ENCODE results near the gene TUBB8B. TPM values are rescaled to one million over a fixed set of nuclear protein-coding genes. Genes with fewer than 3 reads are reported as not detected.
"Not testable (repeated sequence)": the region's sequence is repeated elsewhere in the genome, so short reads cannot be mapped to it uniquely, and the experiment has no call there.

The TUBB8B gene
- total RNA-seq, 2 experiments from 2014 or later = not detected

DNA sequence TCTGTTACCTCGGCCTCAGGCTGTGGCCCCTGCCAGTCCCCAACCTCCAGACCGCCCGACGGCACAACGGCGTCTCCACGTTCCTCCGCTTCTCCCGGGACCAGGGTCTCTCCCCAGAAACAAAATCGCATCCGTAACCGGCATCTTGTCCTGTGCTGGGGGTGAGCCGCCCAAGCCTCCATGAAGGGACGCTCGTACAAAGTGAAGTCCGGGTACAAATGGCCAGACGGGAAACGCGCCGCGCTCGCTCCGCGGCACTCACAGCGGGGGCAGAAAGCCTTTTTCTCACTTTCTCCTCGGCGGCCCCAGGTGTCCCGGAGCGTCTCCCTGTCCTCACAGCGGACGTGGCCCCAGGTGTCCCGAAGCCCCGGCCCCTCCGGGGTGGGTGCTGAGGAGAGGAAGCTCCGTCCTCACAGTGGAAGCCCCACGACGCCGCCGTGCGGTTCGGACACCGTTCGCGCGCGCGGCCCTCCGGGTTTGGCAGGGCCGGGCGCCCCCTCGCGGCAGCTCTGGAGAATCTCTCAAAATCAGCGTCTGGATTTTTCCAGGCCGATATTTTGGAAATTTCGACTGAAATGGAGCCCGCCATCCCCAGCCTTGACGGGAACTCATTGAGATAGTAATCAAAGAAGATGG, 26.2 kb upstream of the TUBB8B start:
- H3K4me3 Mint-ChIP-seq; H3K4me1 Mint-ChIP-seq; H3K27me3 Mint-ChIP-seq; H3K27ac Mint-ChIP-seq; CTCF ChIA-PET; POLR2A ChIA-PET; DNase-seq; H3K9me3 Mint-ChIP-seq; H3K36me3 Mint-ChIP-seq (ENCODE audit: low read depth): not testable (repeated sequence)

DNA sequence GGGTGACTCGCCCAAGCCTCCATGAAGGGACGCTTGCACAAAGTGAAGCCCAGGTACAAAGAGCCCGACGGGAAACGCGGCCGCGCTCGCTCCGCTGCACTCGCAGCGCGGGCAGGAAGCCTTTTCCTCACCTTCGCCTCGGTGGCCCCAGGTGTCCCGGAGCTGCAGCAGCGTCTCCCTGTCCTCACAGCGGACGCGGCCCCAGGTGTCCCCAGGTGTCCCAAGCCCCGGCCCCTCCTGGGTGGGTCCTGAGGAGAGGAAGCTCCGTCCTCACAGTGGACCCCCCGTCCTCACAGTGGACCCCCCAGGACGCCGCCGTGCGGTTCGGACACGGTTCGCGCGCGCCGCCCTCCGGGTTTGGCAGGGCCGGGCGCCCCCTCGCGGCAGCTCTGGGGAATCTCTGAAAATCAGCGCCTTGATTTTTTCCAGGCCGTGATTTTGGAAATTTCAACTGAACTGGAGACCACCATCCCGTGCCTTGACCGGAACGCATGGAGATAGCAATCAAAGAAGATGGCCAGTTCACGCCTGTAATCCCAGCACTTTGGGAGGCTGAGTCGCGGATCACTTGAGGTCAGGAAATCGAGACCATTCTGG, 23.9 kb upstream of the TUBB8B start:
- H3K9me3 Mint-ChIP-seq; CTCF ChIA-PET; H3K4me1 Mint-ChIP-seq; H3K36me3 Mint-ChIP-seq (ENCODE audit: low read depth); H3K4me3 Mint-ChIP-seq; H3K27me3 Mint-ChIP-seq; H3K27ac Mint-ChIP-seq; DNase-seq; POLR2A ChIA-PET: not testable (repeated sequence)

DNA sequence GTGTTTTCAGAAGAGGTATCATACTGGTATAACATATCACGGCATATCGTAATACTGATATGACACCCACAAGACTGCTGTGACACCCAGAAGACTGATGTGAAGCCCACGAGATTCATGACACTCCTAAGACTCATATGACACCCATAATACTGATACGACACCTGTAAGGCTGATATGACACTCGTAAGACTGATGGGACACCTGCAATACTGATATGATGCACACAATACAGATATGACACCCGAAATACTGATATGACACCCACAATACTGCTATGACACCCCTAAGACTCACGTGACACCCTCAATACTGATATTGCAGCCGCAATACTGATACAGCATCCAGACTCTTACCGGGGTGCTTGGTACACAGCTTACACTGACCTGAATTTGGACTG, 18.3 kb upstream of the TUBB8B start:
- H3K9me3 Mint-ChIP-seq; CTCF ChIA-PET; H3K27me3 Mint-ChIP-seq; H3K4me1 Mint-ChIP-seq; H3K4me3 Mint-ChIP-seq; H3K36me3 Mint-ChIP-seq (ENCODE audit: low read depth); DNase-seq; POLR2A ChIA-PET; H3K27ac Mint-ChIP-seq: not testable (repeated sequence)

DNA sequence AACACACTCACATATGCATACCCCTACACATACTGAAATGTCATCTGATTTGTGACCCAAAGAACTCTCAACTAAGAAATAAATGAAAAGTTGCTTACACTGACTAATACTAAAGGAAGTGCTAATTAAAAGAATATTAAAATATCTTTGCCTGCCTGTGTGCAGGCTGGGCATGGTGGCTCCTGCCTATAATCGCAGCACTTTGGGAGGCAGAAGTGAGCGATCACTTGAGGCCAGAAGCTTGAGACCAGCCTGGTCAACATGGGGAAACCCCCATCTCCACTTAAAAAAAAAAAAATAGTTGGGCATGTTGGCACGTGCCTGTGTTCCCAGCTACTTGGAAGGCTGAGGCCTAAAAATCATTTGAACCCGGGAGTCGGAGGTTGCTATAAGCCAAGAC, 14.9 kb upstream of the TUBB8B start:
- DNase-seq; CTCF ChIA-PET; H3K9me3 Mint-ChIP-seq; H3K27ac Mint-ChIP-seq; H3K4me1 Mint-ChIP-seq; POLR2A ChIA-PET; H3K4me3 Mint-ChIP-seq; H3K36me3 Mint-ChIP-seq (ENCODE audit: low read depth): not testable (repeated sequence)
- H3K27me3 Mint-ChIP-seq = peaks cover 18% of the 10 kb centered on the region

DNA sequence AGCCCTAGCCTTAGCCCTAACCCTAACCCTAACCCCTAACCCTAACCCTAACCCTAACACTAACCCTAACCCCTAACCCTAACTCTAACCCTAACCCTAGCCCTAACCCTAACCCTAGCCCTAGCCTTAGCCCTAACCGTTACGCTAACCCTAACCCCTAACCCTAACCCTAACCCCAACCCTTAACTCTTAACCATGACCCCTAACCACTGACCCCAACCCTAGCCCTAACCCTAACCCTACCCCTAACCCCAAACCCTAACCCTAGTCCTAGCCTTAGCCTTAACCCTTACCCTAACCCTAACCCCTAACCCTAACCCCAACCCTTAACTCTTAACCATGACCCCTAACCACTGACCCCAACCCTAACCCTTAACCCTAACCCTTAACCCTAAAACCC, 14.2 kb upstream of the TUBB8B start:
- CTCF ChIA-PET; POLR2A ChIA-PET; H3K4me1 Mint-ChIP-seq; H3K27ac Mint-ChIP-seq; H3K9me3 Mint-ChIP-seq; DNase-seq; H3K4me3 Mint-ChIP-seq; H3K36me3 Mint-ChIP-seq (ENCODE audit: low read depth): not testable (repeated sequence)
- peaks cover 18% of the 10 kb centered on the region for H3K27me3 Mint-ChIP-seq

DNA sequence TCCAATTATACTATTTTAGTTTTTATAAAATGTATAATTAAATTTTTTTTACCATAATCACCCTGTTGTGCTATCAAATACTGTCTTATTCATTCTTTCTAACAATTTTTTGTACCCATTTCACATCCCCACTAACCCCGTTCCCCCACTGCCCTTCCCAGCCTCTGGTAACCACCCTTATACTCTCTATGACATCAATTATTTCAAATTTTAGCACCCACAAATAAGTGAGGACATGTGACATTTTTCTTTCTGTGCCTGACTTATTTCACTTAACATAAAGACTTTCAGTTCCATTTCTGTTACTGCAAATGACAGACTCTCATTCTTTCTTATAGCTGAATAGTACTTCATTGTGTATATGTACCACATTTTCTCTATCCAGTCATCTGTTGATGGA, 5.0 kb upstream of the TUBB8B start:
- DNase-seq; POLR2A ChIA-PET; H3K36me3 Mint-ChIP-seq (ENCODE audit: low read depth); H3K4me1 Mint-ChIP-seq; CTCF ChIA-PET; H3K27ac Mint-ChIP-seq; H3K27me3 Mint-ChIP-seq; H3K4me3 Mint-ChIP-seq; H3K9me3 Mint-ChIP-seq: not testable (repeated sequence)

DNA sequence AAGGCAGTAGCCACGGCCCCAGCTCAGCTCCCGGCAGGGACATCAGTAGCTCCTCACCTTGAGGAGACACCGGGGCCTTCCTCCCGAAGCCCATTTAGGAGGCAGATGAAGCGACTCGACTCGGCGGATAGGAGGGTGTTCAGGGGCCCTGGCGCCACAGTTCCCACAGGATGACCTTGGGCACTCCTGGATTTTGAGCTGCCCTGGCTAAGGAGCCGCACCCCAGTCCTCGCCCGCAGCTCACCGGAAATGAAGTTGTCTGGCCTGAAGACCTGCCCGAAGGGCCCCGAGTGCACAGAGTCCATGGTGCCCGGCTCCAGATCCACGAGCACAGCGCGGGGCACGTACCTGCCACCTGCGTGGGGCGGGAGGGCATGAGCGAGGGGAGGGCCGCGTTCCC, 719 bp downstream of the TUBB8B start:
- H3K4me3 Mint-ChIP-seq; H3K9me3 Mint-ChIP-seq; H3K27me3 Mint-ChIP-seq; DNase-seq; H3K36me3 Mint-ChIP-seq (ENCODE audit: low read depth); POLR2A ChIA-PET; CTCF ChIA-PET; H3K27ac Mint-ChIP-seq; H3K4me1 Mint-ChIP-seq: not testable (repeated sequence)

DNA sequence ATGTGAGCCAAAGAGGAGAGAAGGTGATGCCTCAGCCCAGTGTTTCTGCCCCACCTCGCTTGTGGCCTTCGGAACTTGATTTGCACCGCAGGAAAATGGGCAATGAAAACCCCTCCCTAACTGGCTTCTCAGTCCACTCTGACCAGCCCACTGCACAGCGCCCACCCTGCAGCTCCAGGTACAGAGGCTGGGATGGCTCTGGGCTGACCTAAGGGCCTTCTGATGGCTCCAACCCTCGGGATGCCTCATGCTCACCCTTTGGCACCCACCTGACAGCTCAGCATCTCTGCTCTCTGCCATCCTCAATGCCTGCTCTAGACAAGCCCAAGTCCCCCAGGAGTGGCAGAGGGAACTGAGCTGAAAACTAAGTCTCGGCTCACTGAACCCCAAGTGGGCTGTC, 36.2 kb downstream of the TUBB8B start:
- DNase-seq; POLR2A ChIA-PET; CTCF ChIA-PET; H3K27ac Mint-ChIP-seq; H3K9me3 Mint-ChIP-seq; H3K4me3 Mint-ChIP-seq; H3K36me3 Mint-ChIP-seq (ENCODE audit: low read depth); H3K27me3 Mint-ChIP-seq; H3K4me1 Mint-ChIP-seq: not testable (repeated sequence)

DNA sequence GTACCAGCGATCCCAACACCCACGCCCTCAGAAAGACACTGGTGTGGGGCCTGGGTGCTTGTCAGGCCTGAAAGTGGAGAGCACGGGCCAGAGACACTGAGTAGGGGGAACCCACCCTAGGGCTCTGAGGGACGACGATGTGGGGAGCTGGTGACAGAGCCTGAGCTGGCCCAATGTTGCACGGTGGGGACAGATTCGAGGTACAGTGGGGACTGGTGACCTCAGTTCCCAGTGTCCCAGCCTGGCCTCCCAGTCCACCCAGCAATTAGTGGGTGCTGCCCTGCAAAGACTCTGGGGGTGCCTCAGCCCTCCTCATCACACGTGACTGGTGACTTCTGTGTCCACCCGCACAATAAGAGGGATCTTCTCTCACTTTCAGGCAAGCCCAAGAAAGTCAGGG, 36.6 kb downstream of the TUBB8B start:
- CTCF ChIA-PET, H3K4me1 Mint-ChIP-seq: not testable (repeated sequence)

DNA sequence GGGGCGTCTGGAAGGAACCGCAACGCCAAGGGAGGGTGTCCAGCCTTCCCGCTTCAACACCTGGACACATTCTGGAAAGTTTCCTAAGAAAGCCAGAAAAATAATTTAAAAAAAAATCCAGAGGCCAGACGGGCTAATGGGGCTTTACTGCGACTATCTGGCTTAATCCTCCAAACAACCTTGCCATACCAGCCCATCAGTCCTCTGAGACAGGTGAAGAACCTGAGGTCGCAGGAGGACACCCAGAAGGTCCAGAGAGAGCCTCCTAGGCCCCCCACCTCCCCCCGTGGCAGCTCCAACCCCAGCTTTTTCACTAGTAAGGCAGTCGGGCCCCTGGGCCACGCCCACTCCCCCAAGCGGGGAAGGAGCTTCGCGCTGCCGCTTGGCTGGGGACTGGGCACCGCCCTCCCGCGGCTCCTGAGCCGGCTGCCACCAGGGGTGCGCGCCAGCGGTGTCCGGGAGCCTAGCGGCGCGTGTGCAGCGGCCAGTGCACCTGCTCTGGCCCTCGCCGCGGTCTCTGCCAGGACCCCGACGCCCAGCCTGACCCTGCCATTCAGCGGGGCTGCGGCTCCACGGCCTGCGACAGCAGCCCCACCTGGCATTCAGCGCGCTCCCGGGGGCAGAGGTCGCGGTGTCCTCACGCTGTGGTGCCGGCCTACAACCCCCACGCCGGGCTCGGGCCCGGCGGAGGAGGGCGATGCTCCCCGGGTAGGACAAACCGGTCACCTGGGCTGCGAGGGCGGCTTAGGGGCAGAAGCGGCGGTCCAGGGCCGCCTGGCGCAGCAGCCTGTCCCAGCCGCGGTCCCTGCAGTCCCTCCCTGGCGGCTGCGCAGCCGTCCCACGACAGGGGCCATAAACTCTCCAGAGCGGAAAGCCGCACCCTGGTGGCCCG, 37.8 kb downstream of the TUBB8B start:
- H3K27me3 Mint-ChIP-seq; DNase-seq; H3K4me3 Mint-ChIP-seq; H3K27ac Mint-ChIP-seq; POLR2A ChIA-PET; H3K4me1 Mint-ChIP-seq; CTCF ChIA-PET; H3K36me3 Mint-ChIP-seq (ENCODE audit: low read depth); H3K9me3 Mint-ChIP-seq: not testable (repeated sequence)

More for the DNA sequence above, 36.6 kb downstream of the TUBB8B start:
- H3K27me3 Mint-ChIP-seq; H3K27ac Mint-ChIP-seq; H3K36me3 Mint-ChIP-seq (ENCODE audit: low read depth); H3K9me3 Mint-ChIP-seq; H3K4me3 Mint-ChIP-seq; DNase-seq; POLR2A ChIA-PET: not testable (repeated sequence)

DNA sequence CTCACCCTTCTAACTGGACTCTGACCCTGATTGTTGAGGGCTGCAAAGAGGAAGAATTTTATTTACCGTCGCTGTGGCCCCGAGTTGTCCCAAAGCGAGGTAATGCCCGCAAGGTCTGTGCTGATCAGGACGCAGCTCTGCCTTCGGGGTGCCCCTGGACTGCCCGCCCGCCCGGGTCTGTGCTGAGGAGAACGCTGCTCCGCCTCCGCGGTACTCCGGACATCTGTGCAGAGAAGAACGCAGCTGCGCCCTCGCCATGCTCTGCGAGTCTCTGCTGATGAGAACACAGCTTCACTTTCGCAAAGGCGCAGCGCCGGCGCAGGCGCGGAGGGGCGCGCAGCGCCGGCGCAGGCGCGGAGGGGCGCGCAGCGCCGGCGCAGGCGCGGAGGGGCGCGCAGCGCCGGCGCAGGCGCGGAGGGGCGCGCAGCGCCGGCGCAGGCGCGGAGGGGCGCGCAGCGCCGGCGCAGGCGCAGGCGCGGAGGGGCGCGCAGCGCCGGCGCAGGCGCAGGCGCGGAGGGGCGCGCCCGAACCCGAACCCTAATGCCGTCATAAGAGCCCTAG, 38.7 kb downstream of the TUBB8B start:
- POLR2A ChIA-PET; H3K4me3 Mint-ChIP-seq; H3K27me3 Mint-ChIP-seq; CTCF ChIA-PET; H3K36me3 Mint-ChIP-seq (ENCODE audit: low read depth); H3K4me1 Mint-ChIP-seq; H3K9me3 Mint-ChIP-seq; DNase-seq; H3K27ac Mint-ChIP-seq: not testable (repeated sequence)

DNA sequence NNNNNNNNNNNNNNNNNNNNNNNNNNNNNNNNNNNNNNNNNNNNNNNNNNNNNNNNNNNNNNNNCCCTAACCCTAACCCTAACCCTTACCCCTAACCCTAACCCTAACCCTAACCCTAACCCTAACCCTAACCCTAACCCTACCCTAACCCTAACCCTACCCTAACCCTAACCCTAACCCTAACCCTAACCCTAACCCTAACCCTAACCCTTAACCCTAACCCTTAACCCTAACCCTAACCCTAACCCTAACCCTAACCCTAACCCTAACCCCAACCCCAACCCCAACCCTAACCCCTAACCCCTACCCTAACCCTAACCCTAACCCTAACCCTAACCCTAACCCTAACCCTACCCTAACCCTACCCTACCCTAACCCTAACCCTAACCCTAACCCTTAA, 39.5 kb downstream of the TUBB8B start:
- CTCF ChIA-PET, H3K9me3 Mint-ChIP-seq, H3K4me1 Mint-ChIP-seq: not testable (repeated sequence)

More for the DNA sequence above, 39.5 kb downstream of the TUBB8B start:
- DNase-seq; H3K4me3 Mint-ChIP-seq; POLR2A ChIA-PET; H3K36me3 Mint-ChIP-seq (ENCODE audit: low read depth); H3K27ac Mint-ChIP-seq; H3K27me3 Mint-ChIP-seq: not testable (repeated sequence)
